GM13976 (cell line): Measurements from ENCODE around the gene RHEX.

Experiments used
- DNase-seq: peaks from one replicate; pipeline ENCODE4 v3.0.0; 2012; ENCODE audit warnings: low spot score
- in situ Hi-C: fragments of 300-500 bp; cut with MboI; formaldehyde crosslinking; loops from one replicate; pipeline ENCODE4 v1.12.0; 2022; ENCODE audit warnings: low sequenced_read_pairs, mixed read lengths, inconsistent platforms; ENCODE audit not compliant: unreplicated experiment
- TF ChIP-seq, protein P1 (sequence below): IDR thresholded peaks from 2 replicates; pipeline ENCODE4 v1.5.1; 2012; ENCODE audit warnings: borderline replicate concordance, mild to moderate bottlenecking; ENCODE audit not compliant: insufficient read depth; ENCODE audit errors: extremely low read depth, missing control alignments, control extremely low read depth

Gene RHEX

DNA sequence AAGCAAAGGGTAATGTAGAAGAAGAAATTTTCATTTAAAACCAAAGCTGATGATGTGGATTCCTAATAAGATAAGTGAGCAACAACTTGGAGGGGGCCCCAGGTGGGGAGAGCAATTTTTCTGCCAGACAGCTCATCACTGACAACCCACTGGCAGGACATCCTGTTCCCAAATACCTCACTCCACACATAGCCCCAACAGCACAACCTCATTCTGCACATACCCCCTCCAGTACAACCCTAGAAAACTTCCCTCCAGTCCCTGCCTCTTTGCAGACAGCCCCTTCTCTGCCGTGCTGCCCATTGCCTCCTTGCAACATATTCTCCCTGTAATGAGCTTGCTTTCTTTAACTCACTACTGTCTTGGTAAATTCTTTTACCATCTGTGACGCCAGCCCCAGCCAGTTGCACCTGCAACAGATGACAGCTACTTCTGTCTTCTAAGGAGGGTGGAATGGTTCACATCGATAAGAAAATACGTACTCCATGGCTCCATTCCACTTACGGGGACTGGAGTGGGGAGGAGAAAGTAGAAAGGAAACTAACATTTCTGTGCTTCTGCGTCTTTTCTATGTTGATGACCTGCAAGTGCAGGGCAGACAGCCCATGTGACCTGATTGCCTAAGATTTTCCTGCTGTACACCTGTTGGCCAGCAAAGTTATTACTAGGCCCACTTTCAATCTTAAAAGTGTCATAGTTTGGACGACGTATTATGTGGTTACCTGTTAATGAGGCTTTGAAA lies 14.7 kb downstream of the RHEX start:
- in situ Hi-C loops: no loop called here
- TF ChIP-seq, protein P1, sequence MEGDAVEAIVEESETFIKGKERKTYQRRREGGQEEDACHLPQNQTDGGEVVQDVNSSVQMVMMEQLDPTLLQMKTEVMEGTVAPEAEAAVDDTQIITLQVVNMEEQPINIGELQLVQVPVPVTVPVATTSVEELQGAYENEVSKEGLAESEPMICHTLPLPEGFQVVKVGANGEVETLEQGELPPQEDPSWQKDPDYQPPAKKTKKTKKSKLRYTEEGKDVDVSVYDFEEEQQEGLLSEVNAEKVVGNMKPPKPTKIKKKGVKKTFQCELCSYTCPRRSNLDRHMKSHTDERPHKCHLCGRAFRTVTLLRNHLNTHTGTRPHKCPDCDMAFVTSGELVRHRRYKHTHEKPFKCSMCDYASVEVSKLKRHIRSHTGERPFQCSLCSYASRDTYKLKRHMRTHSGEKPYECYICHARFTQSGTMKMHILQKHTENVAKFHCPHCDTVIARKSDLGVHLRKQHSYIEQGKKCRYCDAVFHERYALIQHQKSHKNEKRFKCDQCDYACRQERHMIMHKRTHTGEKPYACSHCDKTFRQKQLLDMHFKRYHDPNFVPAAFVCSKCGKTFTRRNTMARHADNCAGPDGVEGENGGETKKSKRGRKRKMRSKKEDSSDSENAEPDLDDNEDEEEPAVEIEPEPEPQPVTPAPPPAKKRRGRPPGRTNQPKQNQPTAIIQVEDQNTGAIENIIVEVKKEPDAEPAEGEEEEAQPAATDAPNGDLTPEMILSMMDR: no peak
- no peak for DNase-seq

DNA sequence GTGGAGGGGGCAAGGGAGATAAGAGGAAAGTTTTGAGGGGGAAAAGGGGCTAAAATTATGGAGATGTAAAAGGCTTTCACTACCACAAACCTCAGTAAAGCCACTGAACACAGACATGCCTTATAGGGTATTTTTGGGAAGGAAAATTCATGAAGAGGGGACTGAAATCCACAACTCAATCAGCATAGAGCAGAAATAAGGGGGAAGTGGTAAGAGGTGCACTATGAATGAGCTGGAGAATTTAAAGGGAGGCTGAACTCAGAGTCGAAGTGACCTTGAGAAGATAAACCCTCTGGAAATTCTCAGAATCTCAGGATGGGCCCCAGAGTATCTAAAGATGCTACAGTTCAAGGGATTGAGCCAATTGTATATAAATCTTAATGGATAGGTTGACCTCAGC lies 15.3 kb downstream of the RHEX start:
- in situ Hi-C loops: no loop called here
- TF ChIP-seq, protein P1: no peak

DNA sequence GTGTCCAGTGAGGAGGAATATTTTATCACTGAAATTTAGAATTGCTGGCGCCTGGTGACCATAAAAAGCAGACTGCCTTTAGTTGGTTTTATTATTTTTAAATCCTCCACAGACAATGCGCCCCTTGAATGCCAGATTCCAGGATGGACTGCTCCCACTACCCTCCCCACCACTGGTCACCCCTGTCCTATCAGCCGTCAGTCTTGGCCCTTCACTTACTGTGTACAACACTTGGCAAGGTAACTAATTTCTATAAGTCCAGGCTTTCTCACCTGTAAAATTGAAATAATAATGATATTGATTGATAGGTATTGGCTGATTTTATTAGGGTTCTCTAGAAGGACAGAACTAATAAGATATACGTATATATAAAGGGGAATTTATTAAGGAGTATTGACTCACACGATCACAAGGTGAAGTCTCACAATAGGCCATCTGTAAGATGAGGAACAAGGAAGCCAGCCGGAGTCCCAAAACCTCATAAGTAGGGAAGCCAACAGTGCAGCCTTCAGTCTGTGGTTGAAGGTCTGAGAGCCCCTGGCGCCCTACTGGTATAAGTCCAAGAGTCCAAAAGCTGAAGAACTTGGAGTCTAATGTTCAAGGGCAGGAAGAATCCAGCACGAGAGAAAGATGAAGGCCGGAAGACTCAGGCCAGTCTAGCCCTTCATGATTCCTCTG lies 17.8 kb downstream of the RHEX start:
- TF ChIP-seq, protein P1: no peak
- in situ Hi-C loops: no loop called here
- no peak for DNase-seq

More for the DNA sequence above, 15.3 kb downstream of the RHEX start:
- no peak for DNase-seq

DNA sequence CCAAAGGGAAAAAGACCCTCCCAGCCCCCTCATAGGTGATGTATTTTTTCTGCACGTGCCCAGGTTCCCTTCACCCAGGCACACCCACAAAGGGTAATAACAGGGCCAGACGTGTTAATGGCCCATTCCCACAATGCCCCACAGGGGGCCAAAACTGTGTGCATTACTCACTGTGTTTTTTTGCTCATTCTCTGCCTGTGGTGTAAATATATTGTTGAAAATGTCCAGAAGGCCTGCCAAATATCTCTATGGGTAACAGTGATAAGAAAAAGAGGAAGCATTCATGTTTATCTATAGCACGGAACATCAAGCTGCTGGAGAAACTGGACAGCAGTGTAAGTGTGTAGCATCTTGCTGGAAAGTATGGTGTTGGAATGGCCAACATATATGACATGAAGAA lies 21.9 kb downstream of the RHEX start:
- TF ChIP-seq, protein P1: no peak
- no peak for DNase-seq
- in situ Hi-C loops: no loop called here

DNA sequence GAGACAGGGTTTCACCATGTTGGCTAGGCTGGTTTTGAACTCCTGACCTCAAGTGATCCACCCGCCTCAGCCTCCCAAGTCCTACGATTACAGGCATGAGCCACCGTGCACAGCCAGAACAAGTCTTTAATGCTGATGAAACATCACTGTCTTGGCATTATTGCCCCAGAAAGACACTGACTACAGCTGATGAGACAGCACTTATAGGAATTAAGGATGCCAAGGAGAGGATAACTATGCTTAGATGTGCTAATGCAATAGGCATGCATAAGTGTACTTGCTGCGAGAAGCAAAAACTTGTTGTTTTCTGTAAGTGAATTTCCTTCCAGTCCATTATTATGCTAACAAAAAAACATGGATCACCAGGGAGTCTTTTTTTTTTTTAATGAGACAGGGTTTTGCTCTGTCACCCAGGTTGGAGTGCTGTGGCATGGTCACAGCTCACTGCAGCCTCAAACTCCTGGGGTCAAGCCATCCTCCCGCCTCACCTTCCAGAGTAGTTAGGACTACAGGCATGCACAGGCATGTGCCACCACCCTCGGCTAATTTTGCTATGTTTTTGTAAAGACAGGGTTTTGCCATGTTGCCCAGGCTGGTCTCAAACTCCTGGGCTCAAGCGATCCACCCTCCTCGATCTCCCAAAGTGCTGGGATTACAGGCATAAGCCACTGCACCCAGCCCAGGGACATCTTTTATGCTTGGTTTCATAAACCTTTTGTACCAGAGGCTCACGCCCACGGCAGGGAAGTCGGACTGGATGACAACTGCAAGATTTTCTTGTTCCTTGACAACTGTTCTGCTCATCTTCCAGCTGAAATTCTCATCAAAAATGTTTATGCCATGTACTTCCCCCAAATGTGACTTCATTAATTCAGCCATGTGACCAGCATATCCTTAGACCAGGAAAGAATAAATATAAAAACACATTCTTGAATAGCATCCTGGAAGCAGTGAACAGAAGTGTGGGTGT lies 23.1 kb downstream of the RHEX start:
- no peak for DNase-seq
- TF ChIP-seq, protein P1: no peak
- in situ Hi-C loops: no loop called here

DNA sequence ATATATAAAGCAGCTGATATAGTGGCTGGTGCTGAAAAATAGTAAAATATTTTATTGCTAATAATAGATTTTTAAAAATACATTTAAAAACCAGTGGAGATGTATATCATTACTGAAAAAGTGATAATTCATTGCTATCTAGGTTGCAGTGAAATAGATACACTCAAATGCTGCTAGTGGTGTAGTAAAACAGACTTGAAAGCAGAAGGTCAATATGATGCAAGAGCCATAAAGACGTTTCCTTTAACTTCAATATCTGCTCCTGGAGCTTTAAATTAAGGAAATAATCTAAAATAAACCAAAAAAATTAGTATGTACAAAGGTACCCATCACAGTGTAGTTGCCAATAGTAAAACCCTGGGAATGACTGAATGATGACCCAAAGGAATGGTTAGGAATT lies 26.2 kb downstream of the RHEX start:
- no peak for DNase-seq
- in situ Hi-C loops: no loop called here
- TF ChIP-seq, protein P1: no peak
